Measurements from ENCODE around the gene MRM2.
"Not testable (repeated sequence)": the region's sequence is repeated elsewhere in the genome, so short reads cannot be mapped to it uniquely, and the experiment has no call there.

Gene MRM2

DNA sequence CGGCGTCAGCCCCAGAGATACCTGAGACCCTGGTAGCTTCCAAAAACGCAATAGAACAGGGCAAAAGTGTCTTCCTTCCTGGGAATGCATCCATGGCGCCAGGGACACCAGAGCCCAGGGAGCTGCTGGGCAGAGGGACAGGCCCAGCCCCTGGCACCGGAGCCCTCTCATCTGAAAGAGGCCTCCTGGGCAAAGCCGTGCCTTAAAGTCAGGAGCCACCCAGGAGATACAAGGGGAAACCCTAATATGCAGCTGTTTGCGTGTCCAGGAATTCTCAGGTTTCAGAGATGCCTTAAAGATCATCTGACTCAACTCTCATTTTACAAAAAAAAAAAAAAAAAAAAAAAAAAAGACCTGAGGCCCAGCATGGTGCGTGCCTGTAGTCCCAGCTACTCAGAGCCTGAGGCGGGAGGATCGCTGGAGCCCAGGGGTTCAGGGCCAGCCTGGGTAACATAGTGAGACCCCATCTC lies 28.0 kb upstream of the MRM2 start:
- H3K4me3 ChIP-seq (ENCODE audit: low read length), result no peak overlapping the region
- DNase-seq (ENCODE audit: low read depth, low spot score), result no peak

DNA sequence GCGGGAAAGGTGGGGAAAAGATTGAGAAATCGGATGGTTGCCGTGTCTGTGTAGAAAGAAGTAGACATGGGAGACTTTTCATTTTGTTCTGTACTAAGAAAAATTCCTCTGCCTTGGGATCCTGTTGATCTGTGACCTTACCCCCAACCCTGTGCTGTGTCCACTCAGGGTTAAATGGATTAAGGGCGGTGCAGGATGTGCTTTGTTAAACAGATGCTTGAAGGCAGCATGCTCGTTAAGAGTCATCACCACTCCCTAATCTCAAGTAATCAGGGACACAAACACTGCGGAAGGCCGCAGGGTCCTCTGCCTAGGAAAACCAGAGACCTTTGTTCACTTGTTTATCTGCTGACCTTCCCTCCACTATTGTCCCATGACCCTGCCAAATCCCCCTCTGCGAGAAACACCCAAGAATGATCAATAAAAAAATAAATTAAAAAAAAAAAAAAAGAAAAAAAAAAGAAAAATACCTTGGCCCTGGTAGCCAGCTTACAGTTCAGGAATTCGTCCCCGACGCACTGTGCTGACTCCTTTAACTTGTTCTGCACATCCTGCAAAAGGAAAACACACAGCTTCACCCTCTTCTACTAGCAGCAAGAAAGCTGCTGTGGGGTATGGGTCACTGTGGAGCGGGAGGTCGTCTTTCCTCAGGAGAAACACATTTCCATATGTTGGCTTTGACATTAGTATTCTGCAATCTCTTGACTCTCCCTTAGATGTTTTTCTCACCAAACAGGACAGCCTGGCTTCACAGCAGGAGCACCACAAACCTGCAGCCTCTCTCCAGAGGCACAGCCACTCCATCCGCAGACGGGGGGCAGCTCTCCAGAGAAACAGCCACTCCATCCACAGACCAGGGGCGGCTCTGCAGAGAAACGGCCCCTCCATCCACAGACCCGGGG lies 27.3 kb upstream of the MRM2 start:
- H3K4me3 ChIP-seq (ENCODE audit: low read length); DNase-seq (ENCODE audit: low read depth, low spot score): not testable (repeated sequence)

DNA sequence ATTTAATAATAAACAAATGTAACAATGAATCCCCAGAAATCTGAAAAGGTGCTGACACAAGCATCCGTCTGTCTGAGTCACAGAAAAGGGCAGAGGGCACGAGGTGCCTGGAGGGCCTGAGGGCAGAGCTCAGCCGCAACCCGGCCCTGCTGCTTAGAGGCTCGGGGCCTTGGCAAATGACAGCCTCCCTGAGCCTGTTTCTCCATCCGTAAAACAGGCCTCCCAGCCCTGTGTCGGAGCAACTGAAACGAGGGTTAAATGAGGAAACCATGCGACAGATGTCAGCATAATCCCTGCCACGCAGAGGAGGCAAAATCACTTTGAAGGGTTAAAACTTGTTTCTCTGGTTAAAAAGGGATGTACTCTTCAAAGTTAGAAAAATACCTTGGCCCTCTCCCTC lies 24.9 kb upstream of the MRM2 start:
- no peak overlapping the region for H3K4me3 ChIP-seq (ENCODE audit: low read length)
- DNase-seq (ENCODE audit: low read depth, low spot score), result no peak

DNA sequence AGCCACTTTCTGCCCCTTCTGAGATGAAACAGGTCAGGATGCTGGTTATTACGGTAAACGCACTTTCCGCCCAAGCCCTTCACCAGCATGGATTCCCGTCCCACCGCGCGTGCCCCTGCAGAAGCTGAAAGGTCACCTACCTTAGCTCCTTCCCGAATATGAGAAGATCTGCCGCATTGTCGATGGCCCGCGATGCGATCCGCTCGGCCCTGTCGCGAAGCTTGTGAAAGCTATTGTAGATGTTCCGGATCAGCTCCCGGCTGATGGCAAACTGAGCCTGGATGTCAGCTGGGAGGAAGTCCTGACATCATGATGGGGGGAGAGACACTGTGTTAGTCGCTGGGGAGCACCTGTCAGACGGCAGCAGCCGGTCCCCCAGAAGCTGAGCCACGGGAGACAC lies 22.2 kb upstream of the MRM2 start:
- no peak for DNase-seq (ENCODE audit: low read depth, low spot score)
- H3K4me3 ChIP-seq (ENCODE audit: low read length), result no peak overlapping the region

DNA sequence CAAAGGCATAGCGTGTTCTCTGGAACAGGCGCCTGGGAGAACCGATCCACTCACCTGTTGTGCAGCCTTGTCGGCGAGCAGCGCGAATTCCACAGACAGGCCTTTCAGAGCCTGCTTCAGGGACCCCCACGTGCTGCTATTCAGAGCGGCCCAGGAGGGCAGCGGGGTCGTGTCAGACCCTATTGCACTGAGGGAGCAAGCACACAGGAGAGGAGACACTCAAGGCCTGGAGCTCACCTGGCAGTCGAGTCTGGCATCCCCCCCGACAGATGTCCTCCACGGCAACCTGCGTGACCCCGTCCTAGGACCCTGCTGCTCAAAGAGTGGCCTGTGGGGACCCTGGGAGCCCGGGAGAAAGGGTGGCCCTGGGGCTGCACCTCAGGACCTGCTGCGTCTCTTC lies 21.2 kb upstream of the MRM2 start:
- DNase-seq (ENCODE audit: low read depth, low spot score), result no peak
- H3K4me3 ChIP-seq (ENCODE audit: low read length), result no peak overlapping the region

DNA sequence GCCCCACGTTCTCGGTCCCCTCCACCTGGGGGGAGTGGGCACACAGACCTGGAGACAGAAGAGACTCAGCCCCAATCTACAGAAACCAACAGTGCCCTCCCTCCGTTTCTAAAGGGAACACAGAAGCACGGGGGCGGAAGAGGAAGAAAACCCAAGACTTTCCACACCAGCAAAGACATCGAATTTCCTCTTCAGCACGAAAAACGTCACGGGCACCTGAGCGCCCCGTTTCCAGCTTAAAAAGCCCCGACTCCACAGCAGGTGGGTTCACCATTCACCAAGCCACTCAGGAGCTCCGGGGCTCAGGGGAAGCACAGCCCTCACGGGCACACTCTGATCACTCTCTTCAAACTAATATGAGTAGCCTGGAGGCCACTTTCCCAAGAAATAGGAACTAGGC lies 19.6 kb upstream of the MRM2 start:
- DNase-seq (ENCODE audit: low read depth, low spot score), result no peak
- H3K4me3 ChIP-seq (ENCODE audit: low read length), result no peak overlapping the region

DNA sequence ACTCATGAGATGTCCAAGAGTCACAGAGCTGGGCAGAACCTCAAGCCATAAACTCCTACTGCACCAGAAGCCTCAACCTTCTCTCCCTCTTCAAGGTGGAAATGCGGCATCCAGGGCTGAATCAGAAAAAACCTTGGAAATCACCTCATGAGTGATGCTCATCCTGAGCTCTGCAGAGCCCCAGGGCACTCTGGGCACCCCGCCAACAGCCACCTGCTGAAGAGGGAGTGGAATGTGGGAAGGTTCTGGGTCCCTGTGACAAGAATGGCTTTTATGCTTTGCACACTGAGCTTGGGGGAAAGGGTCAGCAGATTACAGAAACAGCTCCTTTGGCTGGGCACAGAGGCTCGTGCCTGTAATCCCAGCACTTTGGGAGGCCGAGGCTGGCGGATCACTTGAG lies 18.8 kb upstream of the MRM2 start:
- no peak for DNase-seq (ENCODE audit: low read depth, low spot score)
- no peak overlapping the region for H3K4me3 ChIP-seq (ENCODE audit: low read length)

DNA sequence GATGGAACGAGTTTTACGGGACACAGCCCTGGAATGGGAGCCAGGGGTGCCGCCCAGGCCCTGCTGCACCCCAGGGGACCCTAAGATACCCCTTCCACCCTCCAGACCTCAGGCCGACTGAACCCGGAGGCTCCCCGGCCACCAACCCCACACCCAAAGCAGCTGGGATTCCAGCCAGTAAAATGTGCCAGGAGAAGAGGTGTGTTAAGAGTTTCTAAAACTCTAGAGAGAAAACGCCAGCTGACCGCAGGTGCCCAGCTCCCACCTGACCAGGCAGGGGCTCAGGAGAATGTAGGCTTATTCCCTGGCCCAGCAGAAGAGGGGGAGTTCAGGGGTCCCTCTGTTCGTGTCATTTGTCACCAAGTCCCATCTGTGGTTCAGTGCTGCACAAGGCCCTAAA lies 17.5 kb upstream of the MRM2 start:
- no peak overlapping the region for H3K4me3 ChIP-seq (ENCODE audit: low read length)
- DNase-seq (ENCODE audit: low read depth, low spot score), result no peak

DNA sequence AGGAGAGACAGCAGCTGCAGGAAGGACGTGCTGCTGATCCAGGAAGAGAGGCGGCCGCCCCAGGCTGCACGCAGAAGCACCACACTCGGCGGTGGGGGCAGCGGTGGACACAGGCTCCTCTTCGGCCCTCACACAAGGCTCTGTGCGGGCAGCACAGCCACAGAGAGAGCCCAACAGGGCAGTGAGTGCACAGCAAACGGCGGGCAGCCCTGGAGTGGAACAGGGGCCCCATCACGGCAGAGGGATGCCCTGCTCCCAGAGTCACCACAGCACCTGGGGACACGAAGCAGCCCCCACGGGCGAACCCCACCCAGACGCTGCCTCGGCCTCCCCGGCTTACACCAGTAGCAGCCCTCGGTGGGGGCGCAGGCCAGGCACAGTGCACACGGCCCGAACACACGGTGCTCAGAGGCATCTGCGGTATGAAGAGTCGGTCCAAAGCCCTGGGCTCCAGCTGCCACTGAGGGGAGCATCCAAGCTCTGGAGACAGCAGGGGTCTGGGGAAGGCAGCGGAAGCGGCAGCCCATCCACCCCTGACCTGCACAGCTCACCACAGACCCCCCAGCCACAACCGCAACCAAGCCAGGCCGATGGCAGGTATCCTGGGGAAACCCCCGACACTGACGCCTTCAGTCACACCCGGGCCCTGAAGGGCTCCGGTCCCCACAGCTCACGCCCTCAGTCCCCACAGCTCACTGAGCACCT lies 16.8 kb upstream of the MRM2 start:
- no peak overlapping the region for H3K4me3 ChIP-seq (ENCODE audit: low read length)
- no peak for DNase-seq (ENCODE audit: low read depth, low spot score)

DNA sequence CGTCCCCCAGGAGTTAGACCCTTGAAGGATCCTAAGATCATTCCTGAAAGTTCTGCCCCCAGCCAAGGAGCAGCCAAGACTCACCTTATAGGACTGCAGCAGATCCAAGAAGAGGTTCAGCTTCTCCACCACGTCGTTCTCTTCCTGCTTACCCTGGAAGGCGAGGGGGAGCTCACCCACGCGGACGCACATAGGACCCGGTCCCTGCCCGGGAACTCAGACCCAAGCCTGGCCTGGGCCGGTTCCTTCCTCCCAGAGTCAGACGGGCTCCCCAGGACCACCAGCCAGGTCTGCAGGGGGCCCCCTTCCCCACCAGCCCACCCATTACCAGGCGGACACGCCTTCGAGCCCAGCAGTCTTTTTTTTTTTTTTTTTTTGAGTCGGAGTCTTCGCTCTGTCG lies 15.6 kb upstream of the MRM2 start:
- DNase-seq (ENCODE audit: low read depth, low spot score), result no peak
- H3K4me3 ChIP-seq (ENCODE audit: low read length), result no peak overlapping the region

DNA sequence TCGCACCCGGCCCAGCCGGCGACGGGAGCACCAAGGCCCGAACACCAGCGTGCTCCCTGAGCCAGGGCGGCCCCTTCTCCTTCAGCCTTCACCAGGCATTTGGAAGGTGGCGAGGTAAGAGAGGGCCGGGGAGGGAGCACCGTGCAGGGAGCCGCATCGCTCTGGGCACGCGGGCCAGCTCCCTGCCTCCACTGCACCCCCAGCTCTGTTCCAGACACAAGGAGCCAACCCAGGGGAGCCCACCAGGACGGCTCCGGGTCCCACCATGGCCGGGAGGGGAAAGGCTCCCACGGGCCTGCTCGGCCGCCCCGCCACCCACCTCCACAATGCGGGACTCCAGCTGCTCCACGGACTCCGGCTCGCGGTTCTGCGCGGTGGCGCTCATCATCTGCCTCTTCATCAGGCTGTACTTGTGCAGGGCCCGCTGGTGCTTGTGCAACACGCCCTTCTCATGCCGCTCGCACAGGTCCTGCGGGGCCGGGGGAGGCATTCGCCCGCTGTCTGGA lies 15.1 kb upstream of the MRM2 start:
- no peak overlapping the region for H3K4me3 ChIP-seq (ENCODE audit: low read length)
- DNase-seq (ENCODE audit: low read depth, low spot score), result no peak

DNA sequence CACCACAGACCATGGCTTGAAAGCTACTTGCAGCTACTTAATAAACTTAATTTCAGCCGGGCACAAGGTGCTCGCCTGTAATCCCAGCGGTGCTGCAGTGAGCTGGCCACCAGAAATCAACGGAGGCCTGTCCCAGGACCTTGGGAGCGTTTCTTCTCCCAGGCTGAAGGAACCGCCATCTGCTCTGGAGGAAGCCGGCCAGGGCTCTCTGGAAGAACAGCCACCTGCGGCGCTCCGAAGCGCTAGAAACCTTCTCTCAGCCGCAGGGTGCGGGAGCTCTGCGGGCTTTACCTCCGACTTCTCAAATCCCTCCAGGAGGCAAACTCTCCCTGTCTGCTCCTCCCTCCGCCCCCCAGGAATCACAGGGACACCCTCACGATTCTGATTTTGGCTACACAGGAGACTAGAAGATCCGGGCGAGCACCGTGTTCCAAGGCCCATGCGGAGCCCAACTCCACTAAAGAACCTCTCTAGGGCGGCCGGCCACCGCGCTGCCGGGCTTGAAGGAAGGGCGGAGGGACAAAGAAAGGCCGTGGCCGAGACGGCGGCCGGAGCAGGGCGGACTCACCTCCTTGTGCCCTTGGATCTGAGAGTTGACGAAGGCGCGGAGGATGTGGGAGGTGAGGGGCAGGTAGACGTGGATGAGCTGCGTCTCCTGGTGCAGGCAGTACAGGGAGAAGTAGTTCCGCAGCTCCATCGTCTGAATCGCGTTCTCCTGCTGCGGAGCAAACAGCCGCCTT lies 14.5 kb upstream of the MRM2 start:
- no peak overlapping the region for H3K4me3 ChIP-seq (ENCODE audit: low read length)
- DNase-seq (ENCODE audit: low read depth, low spot score), result no peak

DNA sequence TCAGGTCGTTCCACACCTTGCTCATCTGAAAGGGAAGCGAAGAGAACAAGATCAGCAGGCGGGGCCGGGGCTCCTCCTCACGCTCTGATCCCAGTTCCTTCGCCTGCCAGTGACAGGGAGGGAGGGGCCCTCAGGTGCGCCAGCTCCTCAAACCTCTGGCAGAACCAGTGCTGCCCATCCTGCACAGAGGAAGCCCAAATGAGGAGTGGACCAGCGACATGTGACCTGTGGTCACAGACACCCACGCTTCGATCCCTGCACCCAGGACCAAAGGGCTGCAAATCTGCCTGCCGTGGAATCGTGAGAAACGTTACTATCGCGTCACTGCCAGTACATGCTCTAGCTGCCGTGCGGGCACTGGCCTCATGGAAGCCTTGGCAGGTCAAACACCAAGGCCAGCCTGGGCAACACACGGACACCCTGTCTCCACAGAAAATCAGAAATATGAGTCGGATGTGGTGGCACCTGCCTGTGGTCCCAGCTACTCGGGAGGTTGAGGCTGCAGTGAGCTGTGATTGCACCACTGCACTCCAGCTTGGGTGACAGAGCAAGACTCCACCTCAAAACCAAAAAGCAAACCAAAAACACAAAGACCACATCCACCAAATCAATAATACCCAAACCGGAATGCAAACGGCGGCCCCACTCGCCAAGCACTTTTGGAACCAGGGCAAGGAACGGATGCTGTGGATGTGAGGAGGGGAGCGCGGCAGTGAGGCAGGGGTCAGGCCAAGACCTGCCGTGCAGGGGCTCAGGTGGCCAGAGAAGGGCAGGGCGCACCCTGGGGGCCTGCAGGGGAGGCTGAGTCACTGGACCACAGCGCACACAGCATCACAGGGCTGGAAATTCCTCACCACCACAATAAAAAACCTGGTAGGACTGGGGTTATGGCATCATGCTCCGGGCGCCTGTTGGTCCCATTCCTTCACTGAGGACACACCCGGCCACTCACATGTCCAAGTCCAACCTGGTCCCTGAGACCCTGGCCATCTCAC lies 13.4 kb upstream of the MRM2 start:
- H3K4me3 ChIP-seq (ENCODE audit: low read length), result no peak overlapping the region
- DNase-seq (ENCODE audit: low read depth, low spot score), result no peak

DNA sequence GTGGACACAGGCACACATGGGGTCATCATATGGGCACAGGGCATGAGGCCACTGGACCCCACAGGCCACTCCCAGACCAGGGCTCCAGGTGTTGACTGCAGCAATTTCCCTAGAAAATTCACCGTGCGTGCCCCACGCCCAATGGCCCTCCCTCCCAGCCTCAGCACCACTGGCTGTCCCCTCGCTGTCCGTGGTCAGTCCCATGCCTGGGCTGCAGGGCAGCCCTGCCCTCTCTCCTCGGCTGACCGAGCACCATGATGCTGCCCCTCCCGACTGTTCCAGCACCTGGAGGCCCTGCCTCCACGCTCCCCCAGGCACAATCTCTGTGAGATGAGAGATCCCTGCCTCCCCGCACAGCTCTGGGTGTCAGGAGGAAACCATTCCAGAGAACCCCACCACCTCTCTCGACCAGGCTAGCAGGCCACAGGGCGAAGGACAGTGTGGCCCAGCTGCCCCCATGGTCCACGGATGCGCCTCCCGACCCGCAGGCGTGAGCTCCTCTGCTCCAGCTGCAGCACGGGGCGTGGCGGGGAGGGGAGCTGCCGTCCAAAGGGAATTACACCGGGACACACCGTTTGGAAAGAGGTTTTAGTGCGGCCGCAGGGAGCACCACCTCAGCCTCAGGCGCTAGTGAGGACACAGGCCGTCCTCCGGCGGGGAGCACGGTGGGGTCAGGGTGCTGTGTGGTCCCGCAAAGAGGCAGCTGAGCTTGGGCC lies 12.6 kb upstream of the MRM2 start:
- H3K4me3 ChIP-seq (ENCODE audit: low read length), result no peak overlapping the region
- DNase-seq (ENCODE audit: low read depth, low spot score), result no peak

DNA sequence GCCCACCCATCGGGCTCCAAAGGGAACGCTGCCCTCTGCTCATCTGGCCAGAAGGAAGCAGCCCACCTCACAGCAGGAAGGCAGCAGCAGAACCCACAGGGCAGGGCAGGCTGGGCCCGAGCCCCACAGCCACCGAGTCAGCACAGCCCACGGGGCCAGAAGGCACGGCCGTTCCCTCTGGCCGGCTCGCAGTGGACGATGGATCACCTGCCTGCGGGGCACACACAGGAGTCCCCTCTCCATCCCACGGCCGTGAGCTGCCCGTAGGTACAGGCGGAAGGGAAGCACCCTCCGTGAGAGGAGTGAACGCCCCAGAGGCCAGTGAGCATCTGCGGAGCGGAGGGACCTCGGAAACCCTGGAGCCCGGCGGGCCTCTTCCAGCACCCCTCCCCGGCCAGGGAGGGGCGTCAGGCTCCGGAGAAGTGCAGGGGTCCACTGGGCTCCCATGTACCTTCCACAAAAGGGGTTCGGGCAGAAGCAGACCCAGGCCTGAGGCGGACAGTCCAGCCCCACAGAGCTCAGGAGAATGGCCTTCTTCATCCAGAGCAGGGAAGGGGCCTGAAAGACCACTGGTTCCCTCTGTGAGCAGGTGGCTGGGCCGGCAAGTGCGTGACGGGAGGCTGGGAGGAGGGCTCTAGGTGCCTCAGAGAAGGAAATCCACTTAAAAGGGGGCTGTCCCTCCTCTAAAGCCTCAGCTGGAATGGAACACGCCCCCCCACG lies 11.7 kb upstream of the MRM2 start:
- no peak overlapping the region for H3K4me3 ChIP-seq (ENCODE audit: low read length)
- DNase-seq (ENCODE audit: low read depth, low spot score), result no peak

DNA sequence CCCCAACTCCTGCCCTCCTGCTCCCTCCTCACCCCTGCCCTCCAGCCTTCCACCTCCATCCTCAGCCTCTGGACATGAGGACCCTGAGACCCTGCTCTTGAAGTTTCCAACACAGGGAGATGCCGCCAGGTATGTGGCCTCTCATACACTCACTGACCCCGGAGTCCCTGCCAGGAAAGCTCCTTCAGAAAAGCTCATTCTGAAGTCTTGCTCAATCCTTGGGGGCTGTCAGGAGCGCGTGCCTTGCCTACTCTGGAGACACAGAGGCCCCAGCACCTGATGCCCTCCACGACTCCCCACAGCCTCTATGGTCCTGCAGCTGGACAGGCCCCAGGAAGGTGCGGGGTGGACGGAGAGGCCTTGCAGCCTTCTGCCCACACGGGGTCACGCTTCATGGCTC lies 11.0 kb upstream of the MRM2 start:
- no peak overlapping the region for H3K4me3 ChIP-seq (ENCODE audit: low read length)
- no peak for DNase-seq (ENCODE audit: low read depth, low spot score)

All from Jurkat, Clone E6-1 (cell line).